Gastroesophageal sphincter (tissue), 4 donors: Measurements from ENCODE around the gene GOLGA3. TPM values are rescaled to one million over a fixed set of nuclear protein-coding genes. Genes with fewer than 3 reads are reported as not detected.
"Not testable (repeated sequence)": the region's sequence is repeated elsewhere in the genome, so short reads cannot be mapped to it uniquely, and the experiment has no call there.

ENCODE experiments used
- ATAC-seq: fragments of 150-250 bp; one replicate; pipeline ENCODE4 v1.9.1; 2016; ENCODE audit warnings: mild to moderate bottlenecking, moderate library complexity
- H3K27ac ChIP-seq, 4 donors: fragments of 200-600 bp; sonication (generic) in 3 of 4; 1 replicate in 3 of 4; 2 replicates in 1 of 4; pipeline ENCODE4 v1.5.1; 2016 to 2019
- H3K27me3 ChIP-seq: fragments of 200-600 bp; sonication (generic); one replicate; pipeline ENCODE4 v1.5.1; 2019
- H3K36me3 ChIP-seq, 2 donors: fragments of 200-600 bp; sonication (generic); one replicate each; pipeline ENCODE4 v1.5.1; 2019; ENCODE audit warnings: control low read depth in 1 of 2
- H3K4me1 ChIP-seq, 3 donors: fragments of 200-600 bp; sonication (generic); 1 replicate in 2 of 3; 2 replicates in 1 of 3; pipeline ENCODE4 v1.5.1; 2016 to 2019; ENCODE audit warnings: control low read depth in 2 of 3
- H3K4me3 ChIP-seq, 2 donors: fragments of 200-600 bp; sonication (generic); one replicate each; pipeline ENCODE4 v1.5.1; 2019; ENCODE audit warnings: mild to moderate bottlenecking in 1 of 2, moderate library complexity in 1 of 2
- H3K9me3 ChIP-seq, 3 donors: fragments of 200-600 bp; sonication (generic); one replicate each; pipeline ENCODE4 v1.5.1; 2017 to 2019; ENCODE audit warnings: control low read depth in 2 of 3
- EP300 ChIP-seq: sonication (generic); formaldehyde crosslinking; IDR thresholded peaks from one replicate; pipeline ENCODE4 v1.6.1; 2017; ENCODE audit warnings: antibody characterized with exemption, mild to moderate bottlenecking
- POLR2A ChIP-seq, 2 donors: fragments of 450-650 bp; IDR thresholded peaks; one replicate each; pipeline ENCODE4 v1.6.1; 2017; ENCODE audit warnings: antibody characterized with exemption in 2 of 2, mild to moderate bottlenecking in 2 of 2, moderate library complexity in 1 of 2
- POLR2AphosphoS5 ChIP-seq: sonication (generic); formaldehyde crosslinking; IDR thresholded peaks from one replicate; pipeline ENCODE4 v1.6.1; 2017; ENCODE audit warnings: antibody characterized with exemption
- WGBS, 2 donors: methylation state at CpG; one replicate each; pipeline ENCODE4 v1.1.5; 2018; ENCODE audit warnings: low coverage in 1 of 2; 5-methylcytosine and 5-hydroxymethylcytosine counted together
- total RNA-seq, 4 donors: library from RNA; depleted of rRNA; stranded (reverse); fragments of >200 nt; gene quantifications; one replicate each; pipeline ENCODE4 v1.1.0, GENCODE V29; 2016
- TF ChIP-seq, protein P1 (sequence below), 4 experiments: fragments of 200-600 bp in 2 of 4; fragments of 450-650 bp in 2 of 4; sonication (generic) in 1 of 4; IDR thresholded peaks; one replicate each; pipeline ENCODE4 v1.5.1; 2017 to 2019; ENCODE audit warnings: antibody characterized with exemption in 4 of 4, mild to moderate bottlenecking in 2 of 4, moderate library complexity in 2 of 4

Gene GOLGA3
- total RNA-seq, 4 donors from 2014 or later: 54.8 to 126 (median 74.1) TPM

DNA sequence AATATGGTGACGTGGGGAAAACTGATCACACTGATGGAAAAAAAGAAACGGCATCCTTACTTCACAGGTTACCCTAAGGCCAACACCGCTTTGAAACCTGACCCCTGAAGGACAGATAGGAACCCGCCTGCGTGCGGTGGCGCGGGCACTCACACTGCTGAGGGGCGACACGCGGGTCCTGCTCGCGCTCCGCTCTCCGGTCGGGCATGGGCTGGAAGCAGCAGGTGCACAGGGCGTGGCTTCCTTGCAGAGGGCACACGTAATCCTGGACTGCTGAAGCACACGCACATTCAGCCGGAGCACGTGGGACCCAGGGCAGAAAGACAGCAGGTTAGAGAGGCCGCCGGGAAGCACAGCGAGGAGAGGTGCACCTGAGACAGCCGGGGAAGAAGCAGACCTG lies 22.8 kb upstream of the GOLGA3 start:
- ATAC-seq: no peak
- no peaks in the 10 kb centered on the region for H3K9me3 ChIP-seq
- no peak overlapping the region for H3K4me3 ChIP-seq
- no peak for TF ChIP-seq POLR2AphosphoS5
- TF ChIP-seq EP300: no peak
- TF ChIP-seq, protein P1, sequence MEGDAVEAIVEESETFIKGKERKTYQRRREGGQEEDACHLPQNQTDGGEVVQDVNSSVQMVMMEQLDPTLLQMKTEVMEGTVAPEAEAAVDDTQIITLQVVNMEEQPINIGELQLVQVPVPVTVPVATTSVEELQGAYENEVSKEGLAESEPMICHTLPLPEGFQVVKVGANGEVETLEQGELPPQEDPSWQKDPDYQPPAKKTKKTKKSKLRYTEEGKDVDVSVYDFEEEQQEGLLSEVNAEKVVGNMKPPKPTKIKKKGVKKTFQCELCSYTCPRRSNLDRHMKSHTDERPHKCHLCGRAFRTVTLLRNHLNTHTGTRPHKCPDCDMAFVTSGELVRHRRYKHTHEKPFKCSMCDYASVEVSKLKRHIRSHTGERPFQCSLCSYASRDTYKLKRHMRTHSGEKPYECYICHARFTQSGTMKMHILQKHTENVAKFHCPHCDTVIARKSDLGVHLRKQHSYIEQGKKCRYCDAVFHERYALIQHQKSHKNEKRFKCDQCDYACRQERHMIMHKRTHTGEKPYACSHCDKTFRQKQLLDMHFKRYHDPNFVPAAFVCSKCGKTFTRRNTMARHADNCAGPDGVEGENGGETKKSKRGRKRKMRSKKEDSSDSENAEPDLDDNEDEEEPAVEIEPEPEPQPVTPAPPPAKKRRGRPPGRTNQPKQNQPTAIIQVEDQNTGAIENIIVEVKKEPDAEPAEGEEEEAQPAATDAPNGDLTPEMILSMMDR (IDR thresholded peaks at IDR 0.05): no peak
- no peak for TF ChIP-seq POLR2A (IDR thresholded peaks at IDR 0.05)
- no peaks in the 10 kb centered on the region for H3K4me1 ChIP-seq
- H3K27me3 ChIP-seq: no peaks in the 10 kb centered on the region
- 86 to 87% methylated on average over 4 to 22 of the region's 25 CpGs for WGBS, 2 donors
- H3K36me3 ChIP-seq: peaks cover 0 to 99% of the 10 kb centered on the region in 2 donors
- H3K27ac ChIP-seq: no peak overlapping the region

DNA sequence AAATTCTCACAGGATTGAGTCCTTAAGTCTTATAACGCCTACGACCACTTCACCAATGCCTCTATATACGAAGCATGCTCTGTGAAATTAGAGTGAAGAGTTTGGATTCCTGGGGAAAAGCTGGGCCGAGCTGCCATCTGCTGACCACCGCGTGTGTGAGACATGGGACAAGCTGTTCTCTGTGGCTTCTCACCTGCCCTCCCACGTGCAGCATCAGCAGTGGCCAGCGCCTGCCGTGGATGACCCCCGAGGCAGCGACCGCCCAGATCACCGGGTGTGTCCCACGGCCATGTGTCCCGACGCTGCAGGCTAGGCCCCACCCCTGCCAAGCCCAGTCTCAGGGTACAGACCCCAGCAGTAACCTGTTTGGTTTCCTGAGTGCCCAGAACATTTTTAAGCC lies 21.6 kb upstream of the GOLGA3 start:
- Histone ChIP-seq H3K4me1 (no peaks in the 10 kb centered on the region), H3K9me3 (no peaks in the 10 kb centered on the region), H3K36me3 (peaks cover 0 to 98% of the 10 kb centered on the region in 2 donors), H3K27me3 (no peaks in the 10 kb centered on the region), H3K4me3 (no peak overlapping the region), H3K27ac (no peak overlapping the region)
- WGBS, 2 donors: 85 to 89% methylated on average over 3 to 4 of the region's 16 CpGs
- TF ChIP-seq EP300: no peak
- TF ChIP-seq, protein P1 (IDR thresholded peaks at IDR 0.05): no peak
- no peak for TF ChIP-seq POLR2AphosphoS5
- no peak for TF ChIP-seq POLR2A (IDR thresholded peaks at IDR 0.05)
- ATAC-seq: no peak

DNA sequence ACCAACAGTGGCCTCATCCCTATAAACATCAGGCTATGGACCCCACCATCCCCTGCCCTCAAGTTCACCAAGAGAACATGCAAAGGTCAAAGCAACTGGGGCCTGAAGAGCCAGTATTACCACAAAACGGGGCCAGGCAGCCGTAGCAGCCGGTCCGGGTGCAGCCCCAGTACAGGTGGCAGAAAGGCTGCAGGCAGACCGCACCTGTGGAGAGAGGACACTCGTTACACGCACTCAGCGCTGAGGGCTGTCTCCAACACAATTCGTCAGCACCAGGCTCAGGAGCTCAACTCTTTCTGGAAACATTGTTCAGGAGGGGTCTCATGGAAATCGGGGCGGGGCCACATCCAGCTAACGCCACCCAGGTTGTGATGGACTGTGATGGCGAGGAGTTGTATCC lies 19.9 kb upstream of the GOLGA3 start:
- Histone ChIP-seq H3K9me3 (no peaks in the 10 kb centered on the region), H3K4me3 (no peak overlapping the region), H3K27me3 (no peaks in the 10 kb centered on the region), H3K27ac (no peak overlapping the region), H3K36me3 (peaks cover 0 to 98% of the 10 kb centered on the region in 2 donors), H3K4me1 (no peaks in the 10 kb centered on the region)
- WGBS, 2 donors: 92% methylated on average over 7 of the region's 13 CpGs; no CpG with 5 or more reads in 1 of the 2 donors
- TF ChIP-seq, protein P1 (IDR thresholded peaks at IDR 0.05): no peak
- TF ChIP-seq POLR2AphosphoS5: no peak
- no peak for TF ChIP-seq EP300
- TF ChIP-seq POLR2A (IDR thresholded peaks at IDR 0.05): no peak
- no peak for ATAC-seq

DNA sequence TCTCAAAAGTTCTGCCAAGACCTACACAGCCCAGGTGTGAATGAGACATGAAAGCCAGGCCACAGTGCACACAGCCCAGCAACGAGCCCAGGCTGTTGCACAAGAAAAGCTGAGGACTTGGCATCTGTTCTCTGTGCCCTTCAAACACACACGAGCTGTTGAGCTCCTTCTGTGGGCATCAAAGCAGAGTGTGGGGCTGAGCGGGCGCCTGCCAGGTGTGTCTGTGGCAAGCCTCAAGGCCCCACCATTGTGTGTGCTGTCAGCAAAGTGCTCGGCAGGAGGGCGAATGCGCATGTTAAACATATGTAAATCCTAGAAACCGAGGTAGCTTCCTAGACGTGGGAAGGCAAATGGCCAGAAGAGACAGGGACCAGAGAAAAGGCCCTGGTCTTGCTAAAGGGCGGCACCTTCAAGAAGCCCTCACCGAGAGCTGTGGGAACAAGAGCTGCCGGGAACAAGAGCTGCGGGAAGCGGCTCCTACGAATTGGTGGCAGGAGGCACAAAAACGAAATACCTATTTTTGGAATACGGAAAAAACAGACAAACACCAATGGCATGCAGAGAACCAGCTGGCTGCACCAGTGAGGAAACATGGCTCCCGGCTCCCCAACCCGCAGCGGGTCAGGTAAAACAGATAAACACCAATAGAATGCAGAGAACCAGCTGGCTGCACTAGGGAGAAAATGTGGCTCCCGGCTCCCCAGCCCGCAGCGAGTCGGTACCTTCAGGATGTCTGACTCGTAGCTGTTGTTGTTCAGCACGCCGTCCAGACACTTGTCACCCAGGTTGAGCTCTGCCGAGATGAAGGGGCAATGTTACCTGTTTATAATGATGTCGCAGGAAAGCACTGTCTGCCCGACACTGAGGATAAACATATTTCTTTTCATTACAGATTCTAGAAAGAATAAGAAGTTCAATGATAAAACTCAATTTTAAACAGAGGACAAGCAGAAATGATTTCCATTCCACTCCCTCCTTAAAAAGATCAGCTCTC lies 19.0 kb upstream of the GOLGA3 start:
- H3K9me3 ChIP-seq: no peaks in the 10 kb centered on the region
- TF ChIP-seq EP300 (no peak), POLR2AphosphoS5 (no peak), POLR2A (IDR thresholded peaks at IDR 0.05) (no peak)
- TF ChIP-seq, protein P1 (IDR thresholded peaks at IDR 0.05): no peak
- H3K4me1 ChIP-seq: no peaks in the 10 kb centered on the region
- no peaks in the 10 kb centered on the region for H3K27me3 ChIP-seq
- ATAC-seq: no peak
- H3K36me3 ChIP-seq: peaks cover 0 to 98% of the 10 kb centered on the region in 2 donors
- 64 to 76% methylated on average over 18 to 23 of the region's 30 CpGs for WGBS, 2 donors
- H3K27ac ChIP-seq: no peak overlapping the region
- H3K4me3 ChIP-seq: no peak overlapping the region

DNA sequence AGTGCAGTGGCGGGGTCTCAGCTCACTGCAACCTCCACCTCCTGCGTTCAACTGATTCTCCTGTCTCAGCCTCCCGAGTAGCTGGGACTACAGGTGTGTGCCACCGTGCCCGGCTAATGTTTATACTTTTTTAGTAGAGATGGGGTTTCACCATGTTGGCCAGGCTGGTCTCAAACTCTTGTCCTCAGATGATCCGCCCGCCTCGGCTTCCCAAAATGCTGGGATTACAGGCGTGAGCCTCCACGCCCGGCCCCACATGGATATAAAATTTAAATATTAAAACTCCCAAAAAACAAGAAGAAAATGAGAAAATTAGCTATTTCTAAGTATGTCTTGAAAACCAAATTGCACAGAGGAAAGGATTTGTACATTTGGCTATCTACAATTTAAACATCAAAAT lies 16.0 kb upstream of the GOLGA3 start:
- not testable (repeated sequence) for H3K4me1 ChIP-seq

More for the DNA sequence above, 16.0 kb upstream of the GOLGA3 start:
- not testable (repeated sequence) for ATAC-seq, H3K27ac ChIP-seq, H3K9me3 ChIP-seq, H3K4me3 ChIP-seq, H3K27me3 ChIP-seq
- H3K36me3 ChIP-seq: peaks cover 0 to 97% of the 10 kb centered on the region in 2 donors
- 91 to 100% methylated on average over 9 of the region's 11 CpGs for WGBS, 2 donors
